ENCODE measurements around the gene RPE. TPM values are rescaled to one million over a fixed set of nuclear protein-coding genes. Genes with fewer than 3 reads are reported as not detected.

The RPE gene
- polyA plus RNA-seq, 1 donor from 2014 or later, result 73.9 TPM

GRCh38 chr2:209985874-209986273 lies 16.6 kb upstream of the RPE start:
- H3K9me3 ChIP-seq (ENCODE audit: low read length), result no peaks in the 10 kb centered on the region
- H3K4me3 ChIP-seq (ENCODE audit: low read length), result no peak overlapping the region
- no peaks in the 10 kb centered on the region for H3K36me3 ChIP-seq (ENCODE audit: insufficient read depth, low read length)
- H3K4me2 ChIP-seq (ENCODE audit: low read length), result no peak overlapping the region
- H3K27me3 ChIP-seq (ENCODE audit: insufficient read depth, low read depth, low read length), result no peaks in the 10 kb centered on the region
- no peak overlapping the region for H3K9ac ChIP-seq (ENCODE audit: low read length)
- TF ChIP-seq POLR2AphosphoS5 (IDR thresholded peaks at IDR 0.05) (no peak), REST (IDR thresholded peaks at IDR 0.05; ENCODE audit: borderline replicate concordance) (no peak), TAF1 (IDR thresholded peaks at IDR 0.05; ENCODE audit: low read depth) (no peak), RAD21 (conservative IDR thresholded peaks at IDR 0.05) (no peak), MXI1 (conservative IDR thresholded peaks at IDR 0.05; ENCODE audit: poor library complexity, severe bottlenecking) (no peak), EZH2 (IDR thresholded peaks at IDR 0.05; ENCODE audit: borderline replicate concordance, insufficient read depth, low read length, poor library complexity, severe bottlenecking) (no peak), EP300 (conservative IDR thresholded peaks at IDR 0.05; ENCODE audit: poor library complexity, severe bottlenecking) (no peak), SMC3 (conservative IDR thresholded peaks at IDR 0.05; ENCODE audit: poor library complexity) (no peak)
- TF ChIP-seq, protein P1, sequence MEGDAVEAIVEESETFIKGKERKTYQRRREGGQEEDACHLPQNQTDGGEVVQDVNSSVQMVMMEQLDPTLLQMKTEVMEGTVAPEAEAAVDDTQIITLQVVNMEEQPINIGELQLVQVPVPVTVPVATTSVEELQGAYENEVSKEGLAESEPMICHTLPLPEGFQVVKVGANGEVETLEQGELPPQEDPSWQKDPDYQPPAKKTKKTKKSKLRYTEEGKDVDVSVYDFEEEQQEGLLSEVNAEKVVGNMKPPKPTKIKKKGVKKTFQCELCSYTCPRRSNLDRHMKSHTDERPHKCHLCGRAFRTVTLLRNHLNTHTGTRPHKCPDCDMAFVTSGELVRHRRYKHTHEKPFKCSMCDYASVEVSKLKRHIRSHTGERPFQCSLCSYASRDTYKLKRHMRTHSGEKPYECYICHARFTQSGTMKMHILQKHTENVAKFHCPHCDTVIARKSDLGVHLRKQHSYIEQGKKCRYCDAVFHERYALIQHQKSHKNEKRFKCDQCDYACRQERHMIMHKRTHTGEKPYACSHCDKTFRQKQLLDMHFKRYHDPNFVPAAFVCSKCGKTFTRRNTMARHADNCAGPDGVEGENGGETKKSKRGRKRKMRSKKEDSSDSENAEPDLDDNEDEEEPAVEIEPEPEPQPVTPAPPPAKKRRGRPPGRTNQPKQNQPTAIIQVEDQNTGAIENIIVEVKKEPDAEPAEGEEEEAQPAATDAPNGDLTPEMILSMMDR (IDR thresholded peaks at IDR 0.05; ENCODE audit: poor library complexity, severe bottlenecking), result no peak
- H4K20me1 ChIP-seq (ENCODE audit: insufficient read depth), result no peaks in the 10 kb centered on the region
- H3K79me2 ChIP-seq (replicated peaks; ENCODE audit: insufficient read depth, low read length), result no peaks in the 10 kb centered on the region
- no peak overlapping the region for H2AFZ ChIP-seq (ENCODE audit: low read depth, low read length)
- H3K9me2 ChIP-seq (ENCODE audit: insufficient read depth, low read length), result no peaks in the 10 kb centered on the region
- no peaks in the 10 kb centered on the region for H3F3A ChIP-seq (ENCODE audit: insufficient read depth, low read length, poor library complexity, severe bottlenecking)
- H3K27ac ChIP-seq (ENCODE audit: low read length), result no peak overlapping the region

DNA sequence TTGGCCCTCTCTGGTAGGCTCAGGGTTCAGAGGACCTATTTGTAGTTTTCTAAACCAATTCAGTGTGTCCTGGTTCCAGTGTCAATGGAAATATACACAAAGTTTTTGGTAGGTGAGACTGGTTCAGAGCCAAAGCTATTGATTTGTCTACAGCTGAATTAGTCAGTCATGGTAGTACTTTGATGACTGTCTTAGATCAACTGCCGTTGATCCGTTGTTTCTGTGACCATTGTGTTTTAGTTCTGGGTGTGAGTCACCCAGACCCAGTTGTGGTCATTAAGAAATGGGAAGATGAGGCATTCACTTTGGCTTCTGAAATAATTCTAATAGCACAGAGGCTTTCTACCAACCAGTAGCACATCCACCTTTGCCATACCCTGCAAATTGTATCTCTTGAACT lies 16.0 kb upstream of the RPE start:
- Histone ChIP-seq H3K4me3 (ENCODE audit: low read length) (no peak overlapping the region), H3F3A (ENCODE audit: insufficient read depth, low read length, poor library complexity, severe bottlenecking) (no peaks in the 10 kb centered on the region), H3K9me3 (ENCODE audit: low read length) (no peaks in the 10 kb centered on the region), H3K36me3 (ENCODE audit: insufficient read depth, low read length) (no peaks in the 10 kb centered on the region), H4K20me1 (ENCODE audit: insufficient read depth) (no peaks in the 10 kb centered on the region), H3K27ac (ENCODE audit: low read length) (no peak overlapping the region), H3K27me3 (ENCODE audit: insufficient read depth, low read depth, low read length) (no peaks in the 10 kb centered on the region), H2AFZ (ENCODE audit: low read depth, low read length) (no peak overlapping the region), H3K9me2 (ENCODE audit: insufficient read depth, low read length) (no peaks in the 10 kb centered on the region), H3K9ac (ENCODE audit: low read length) (no peak overlapping the region), H3K79me2 (replicated peaks; ENCODE audit: insufficient read depth, low read length) (no peaks in the 10 kb centered on the region), H3K4me2 (ENCODE audit: low read length) (no peak overlapping the region)
- TF ChIP-seq POLR2AphosphoS5 (IDR thresholded peaks at IDR 0.05) (no peak), EP300 (conservative IDR thresholded peaks at IDR 0.05; ENCODE audit: poor library complexity, severe bottlenecking) (no peak), REST (IDR thresholded peaks at IDR 0.05; ENCODE audit: borderline replicate concordance) (no peak), SMC3 (conservative IDR thresholded peaks at IDR 0.05; ENCODE audit: poor library complexity) (no peak), EZH2 (IDR thresholded peaks at IDR 0.05; ENCODE audit: borderline replicate concordance, insufficient read depth, low read length, poor library complexity, severe bottlenecking) (no peak), TAF1 (IDR thresholded peaks at IDR 0.05; ENCODE audit: low read depth) (no peak), RAD21 (conservative IDR thresholded peaks at IDR 0.05) (no peak), MXI1 (conservative IDR thresholded peaks at IDR 0.05; ENCODE audit: poor library complexity, severe bottlenecking) (no peak)
- TF ChIP-seq, protein P1 (IDR thresholded peaks at IDR 0.05; ENCODE audit: poor library complexity, severe bottlenecking), result no peak
